Stimulated activated naive CD4-positive, alpha-beta T cell (primary cell): Measurements from ENCODE around the gene DENND2D.
"Not testable (repeated sequence)": the region's sequence is repeated elsewhere in the genome, so short reads cannot be mapped to it uniquely, and the experiment has no call there.

Source experiments
- DNase-seq, 6 experiments: peaks; one replicate each; lab custom pipeline; 2025; lab: John Stamatoyannopoulos, UW

Gene DENND2D

DNA sequence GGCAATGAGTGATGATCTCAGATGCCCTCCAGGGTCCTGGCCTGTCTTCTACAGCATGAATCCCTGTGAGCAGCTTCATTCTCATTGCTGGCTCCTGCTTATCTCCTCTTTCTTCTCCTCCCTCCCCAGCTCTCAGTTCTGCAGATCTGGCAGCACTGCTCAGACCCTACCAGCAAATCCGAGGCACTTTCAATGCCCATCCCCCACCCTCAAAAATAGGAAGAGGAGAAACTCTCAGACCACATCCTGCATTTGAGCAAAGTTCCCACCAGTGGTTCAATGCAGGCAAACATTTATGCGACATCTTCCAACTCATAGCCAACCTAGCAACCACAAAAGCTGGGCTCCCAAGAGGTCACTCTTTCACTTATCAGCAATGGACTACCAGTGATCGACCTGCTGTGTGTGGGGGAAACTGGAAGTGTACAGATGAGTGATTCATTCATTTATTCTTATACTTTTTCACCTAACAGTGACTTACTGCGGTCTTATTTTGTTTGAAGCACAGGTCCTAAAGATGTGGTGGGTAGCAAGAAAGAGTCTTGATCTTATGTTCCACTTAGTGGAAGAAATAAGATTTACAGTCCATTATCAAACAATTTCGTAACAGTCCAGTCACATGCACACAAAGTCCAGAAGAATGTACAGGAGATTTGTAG, 21.3 kb upstream of the DENND2D start:
- peak in 4 of 6 experiments; percentile 44 to 83 (median 76) for DNase-seq

DNA sequence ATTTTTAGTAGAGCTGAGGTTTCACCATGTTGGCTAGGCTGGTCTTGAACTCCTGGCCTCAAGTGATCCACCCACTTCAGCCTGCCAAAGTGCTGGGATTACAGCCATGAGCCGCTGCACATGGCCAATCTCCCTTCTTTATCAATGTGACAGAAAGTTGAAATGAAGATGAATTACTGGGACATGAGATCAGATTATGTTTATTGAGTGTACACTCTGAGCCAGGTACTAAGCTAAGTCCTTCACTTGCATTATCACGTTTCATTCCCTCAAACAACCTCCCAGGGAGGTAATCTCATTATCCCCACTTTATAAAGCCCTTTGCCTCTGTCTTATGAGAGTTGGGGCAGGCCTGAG, 20.8 kb upstream of the DENND2D start:
- no peak for DNase-seq

DNA sequence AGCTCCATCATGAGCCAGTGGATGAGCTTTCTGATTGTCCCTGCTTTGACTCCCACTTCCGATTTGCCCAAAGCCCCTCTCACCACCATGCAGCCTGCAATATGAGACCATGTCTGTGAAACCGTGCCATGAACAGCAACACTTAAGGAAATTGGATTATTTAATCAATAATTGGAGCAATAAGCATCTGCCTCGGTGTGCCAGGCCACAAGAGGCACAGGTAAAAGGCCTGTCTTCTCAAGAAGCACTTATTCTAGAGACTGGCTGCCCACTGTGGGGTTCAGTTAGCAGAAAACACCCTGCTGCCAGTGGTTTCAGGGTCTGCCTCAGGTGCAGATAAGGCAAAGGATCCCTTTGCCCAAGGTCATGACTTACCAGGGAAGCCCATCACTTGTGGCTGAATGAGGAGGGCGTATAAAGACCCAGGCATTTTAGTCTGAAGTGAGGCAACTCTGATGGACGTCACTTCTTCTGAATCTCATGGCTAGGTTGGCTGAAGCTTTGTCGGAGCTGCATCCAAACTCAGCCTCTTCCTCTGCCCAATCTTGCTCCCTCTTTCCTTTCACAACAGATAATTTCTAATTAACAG, 19.9 kb upstream of the DENND2D start:
- DNase-seq: no peak

DNA sequence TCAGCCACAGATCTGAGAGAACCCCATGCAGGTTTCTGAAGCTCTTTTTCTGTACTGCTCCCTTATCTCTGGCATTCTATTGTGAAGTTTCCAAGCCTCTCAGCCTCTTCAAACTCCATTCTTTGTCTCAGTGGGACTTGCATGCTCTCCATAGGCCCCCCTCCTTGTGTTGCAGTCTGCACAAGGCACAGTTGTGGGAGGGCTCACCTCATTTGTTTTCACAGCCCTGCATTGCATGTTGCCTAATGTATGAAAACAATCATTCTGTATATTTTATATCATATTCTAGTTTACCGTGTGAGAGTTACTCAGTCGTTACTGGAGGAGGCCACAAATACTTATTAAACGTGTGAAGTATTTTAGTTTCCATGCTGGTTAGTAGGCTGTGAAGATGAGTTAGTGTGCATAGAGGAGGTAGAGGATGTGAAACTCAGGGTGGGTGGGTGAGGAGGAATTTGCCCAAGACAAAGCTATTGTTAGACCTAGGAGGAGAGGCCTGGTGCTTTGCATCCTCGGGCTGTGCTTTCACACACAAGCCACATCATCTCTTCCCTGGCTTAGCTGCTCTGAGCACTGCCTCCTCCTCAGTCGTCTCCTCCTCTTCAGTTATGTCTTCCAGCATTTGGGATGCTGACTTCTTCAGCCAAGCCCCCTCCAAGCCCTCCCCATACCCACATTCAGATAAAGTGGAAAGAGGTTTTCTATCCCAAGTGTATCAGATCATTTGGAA, 19.3 kb upstream of the DENND2D start:
- DNase-seq: no peak

DNA sequence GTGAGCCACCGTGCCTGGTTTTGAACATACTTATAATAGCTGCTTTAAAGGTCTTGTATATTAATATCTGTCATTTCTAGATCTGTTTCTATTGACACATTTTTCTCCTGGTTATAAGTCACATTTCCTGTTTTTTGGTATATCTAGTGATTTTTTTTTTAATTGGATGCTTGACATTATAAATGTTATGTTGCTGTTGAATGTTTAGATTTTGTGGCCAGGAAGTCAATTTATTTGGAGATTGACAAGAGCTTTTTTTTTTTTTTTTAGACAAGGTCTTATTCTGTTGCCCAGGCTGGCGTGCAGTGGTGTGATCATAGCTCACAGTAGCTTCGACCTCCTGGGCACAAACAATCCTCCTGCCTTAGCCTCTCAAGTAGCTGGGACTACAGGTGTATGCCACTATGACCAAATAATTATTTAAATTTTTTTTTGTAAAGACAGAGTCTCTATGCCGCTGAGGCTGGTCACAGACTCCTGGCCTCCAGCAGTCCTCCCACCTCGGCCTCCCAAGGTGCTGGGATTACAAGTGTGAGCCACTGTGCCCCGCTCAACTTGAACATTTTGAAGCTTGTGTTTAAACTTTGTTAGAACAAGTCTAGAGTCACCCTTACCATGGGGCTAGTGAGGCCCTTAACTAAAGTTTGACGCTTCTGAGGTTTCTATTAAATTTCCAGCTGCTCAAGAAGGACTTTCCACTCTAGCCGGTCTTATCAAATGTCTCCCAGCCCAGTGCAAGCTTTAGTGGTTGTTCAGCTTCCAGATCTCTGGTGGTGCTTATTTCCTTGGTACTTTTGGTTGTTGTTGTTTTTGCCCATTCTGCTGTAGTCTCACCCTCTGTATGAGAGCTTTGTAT, 18.5 kb upstream of the DENND2D start:
- peak in 1 of 6 experiments; percentile 14 for DNase-seq

DNA sequence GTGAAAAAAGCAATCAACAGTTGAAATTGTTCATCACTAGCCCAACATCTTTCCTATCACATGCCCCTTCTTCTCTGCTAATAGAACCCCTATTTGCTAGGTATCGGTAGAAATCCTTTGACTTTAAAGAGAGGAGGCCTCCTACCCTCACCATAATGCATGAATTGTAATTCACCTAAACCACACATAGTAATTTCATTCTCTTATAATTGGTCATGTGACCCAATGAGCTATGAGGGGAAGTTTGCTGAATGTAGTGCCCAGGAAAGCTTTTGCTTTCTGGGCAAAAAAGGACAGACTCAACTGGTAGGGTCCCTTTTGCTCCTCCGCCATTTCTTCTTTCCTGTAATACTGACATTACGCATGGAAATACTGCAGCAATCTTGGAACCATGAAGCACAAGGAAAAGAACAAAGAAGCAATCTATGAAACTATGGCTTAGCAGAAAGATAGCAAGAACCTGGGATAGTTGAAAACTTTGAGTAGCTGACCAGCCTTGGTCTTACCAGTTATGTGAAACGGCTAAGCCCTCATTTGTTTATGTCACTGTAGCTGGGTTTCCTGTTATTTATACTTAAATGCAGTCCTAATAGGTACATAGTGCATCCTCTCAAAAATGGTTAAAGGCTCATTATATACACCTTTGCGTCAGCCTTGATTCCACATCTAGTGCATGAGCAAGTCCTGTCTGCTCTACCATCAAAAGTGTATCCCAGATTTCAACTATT, 16.9 kb upstream of the DENND2D start:
- DNase-seq: no peak

DNA sequence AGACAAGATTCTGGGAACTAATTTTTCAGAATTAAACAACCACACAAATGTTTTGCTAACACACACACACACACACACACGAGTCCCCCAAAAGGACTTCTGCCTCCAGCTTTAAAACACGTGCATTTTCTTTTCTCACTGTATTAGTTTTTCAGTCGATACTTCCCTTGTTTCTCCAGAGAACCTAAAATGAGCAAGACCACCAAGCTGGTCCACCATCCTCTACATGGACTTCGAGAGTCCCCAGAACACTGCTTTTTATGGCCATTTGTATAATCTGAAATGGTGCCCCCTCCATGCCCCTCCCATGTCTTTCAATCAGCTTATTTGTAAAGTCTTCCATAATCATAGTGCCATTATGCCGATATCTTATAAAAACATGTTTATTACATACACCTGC, 16.3 kb upstream of the DENND2D start:
- DNase-seq: no peak

DNA sequence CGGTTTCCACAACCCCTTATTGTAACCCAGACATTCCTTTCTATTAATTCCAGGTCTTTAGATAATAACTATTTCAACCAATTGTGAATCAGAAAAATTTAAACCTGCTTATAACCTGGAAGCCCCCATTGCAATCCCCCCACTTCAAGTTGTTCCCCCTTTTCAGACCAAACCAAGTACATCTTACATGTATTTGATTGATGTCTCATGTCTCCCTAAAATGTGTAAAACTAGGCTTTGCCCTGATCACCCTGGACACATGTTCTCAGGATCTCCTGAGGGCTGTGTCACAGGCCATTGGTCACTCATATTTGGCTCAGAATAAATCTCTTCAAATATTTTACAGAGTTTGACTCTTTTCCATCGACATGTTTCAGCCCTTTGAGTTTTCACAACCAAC, 14.8 kb upstream of the DENND2D start:
- not testable (repeated sequence) for DNase-seq

DNA sequence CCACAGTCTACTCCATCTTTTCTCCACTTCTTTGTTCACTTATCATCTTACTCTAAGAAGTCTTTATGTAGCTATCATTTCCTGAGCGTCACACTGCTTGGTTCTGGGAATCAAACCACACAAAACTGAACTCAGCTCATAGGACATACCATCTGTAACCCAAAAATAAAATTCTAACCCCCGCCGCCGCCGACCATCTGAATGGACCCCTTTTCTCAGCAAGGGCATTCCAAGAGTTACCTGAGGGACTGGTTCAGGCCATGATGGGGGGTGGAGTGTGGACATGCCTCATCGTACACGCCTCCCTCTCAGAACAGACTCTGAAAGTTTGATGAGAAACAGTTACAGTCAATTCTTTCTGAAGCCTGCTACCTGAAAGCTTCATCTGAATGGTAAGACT, 14.4 kb upstream of the DENND2D start:
- peak; percentile 27 to 73 (median 60) for DNase-seq

DNA sequence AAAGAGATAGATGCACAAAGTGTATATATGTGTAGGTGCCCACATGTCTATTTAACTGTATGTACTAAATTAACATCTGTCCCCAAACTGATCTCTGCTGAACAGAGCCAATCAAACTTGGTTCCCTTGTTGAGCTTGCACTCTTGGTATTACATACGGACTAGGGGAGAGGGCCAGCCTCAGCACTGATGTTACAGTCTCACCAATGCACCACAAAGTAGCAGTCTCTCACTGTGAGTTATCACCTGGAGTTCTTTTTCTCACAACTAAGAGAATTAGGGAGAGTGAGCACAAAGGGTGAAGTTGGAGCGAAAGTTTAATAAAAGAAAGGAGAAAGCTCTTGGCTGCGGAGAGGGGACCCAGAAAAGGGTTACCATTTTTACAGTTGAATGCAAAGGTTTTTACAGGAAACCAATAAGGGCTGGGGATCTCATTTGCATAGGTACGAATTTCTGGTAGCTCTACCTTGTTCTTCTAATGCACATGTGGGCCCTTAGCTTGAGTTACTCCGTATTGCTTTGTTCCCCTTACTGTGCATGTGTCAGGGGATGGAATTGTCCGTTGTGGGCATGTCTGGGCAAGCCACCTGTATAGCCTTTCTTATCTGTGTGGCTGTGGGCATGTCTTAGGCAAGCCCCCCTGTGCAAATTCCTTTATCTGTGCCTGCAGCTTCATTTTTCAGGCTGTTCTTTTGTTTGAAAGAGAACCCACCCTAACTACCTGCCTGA, 13.8 kb upstream of the DENND2D start:
- no peak for DNase-seq

DNA sequence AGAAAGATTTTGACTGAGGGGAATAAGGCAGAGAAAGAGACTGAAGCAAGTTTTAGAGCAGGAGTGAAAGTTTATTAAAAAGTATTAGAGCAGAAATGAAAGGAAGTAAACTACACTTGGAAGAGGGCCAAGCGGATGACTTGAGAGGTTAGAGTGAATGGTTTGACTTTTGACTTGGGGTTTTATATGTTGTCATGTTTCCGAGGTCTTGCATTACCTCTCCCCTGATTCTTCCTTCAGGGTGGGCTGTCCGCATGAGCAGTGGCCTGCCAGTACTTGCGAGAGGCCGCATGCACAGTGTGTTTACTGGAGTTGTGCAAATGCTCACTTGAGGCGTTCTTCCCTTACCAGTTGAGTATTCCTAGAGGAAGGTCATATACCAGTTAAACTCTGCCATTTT, 13.0 kb upstream of the DENND2D start:
- DNase-seq: peak in 3 of 6 experiments; percentile 6 to 54 (median 51)

DNA sequence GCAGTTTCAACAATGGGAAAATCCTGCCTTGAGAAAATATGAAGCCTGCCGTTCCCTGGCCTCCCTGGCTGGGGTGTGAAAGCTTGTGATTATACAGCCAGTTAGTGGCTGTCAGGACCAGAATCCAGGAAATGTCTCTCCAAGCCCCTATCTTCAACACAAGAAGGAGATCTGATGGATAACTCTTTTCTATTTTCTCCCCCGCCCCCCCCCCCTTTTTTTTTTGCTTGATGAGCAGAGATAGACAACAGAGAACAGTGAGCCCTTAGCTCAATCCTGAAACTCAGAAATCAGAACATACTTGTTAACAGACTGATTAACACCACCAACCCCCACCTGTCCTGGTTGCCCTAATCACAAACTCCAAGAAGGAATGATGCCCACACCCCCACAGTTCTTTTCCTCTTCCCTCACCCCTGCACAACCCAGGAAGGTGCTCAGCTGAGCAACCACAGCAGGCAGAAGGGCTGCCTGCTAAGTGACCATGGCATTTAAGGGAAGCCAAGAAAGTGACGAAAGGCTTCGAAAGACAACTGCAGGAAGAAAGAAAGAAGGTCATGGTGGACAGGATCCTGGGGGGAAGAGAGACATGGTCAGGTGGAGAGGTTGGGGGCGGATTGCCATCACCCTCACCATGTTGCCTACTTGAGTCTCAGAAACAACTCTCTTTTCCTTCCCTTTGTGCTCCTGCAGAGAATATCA, 12.3 kb upstream of the DENND2D start:
- no peak for DNase-seq

DNA sequence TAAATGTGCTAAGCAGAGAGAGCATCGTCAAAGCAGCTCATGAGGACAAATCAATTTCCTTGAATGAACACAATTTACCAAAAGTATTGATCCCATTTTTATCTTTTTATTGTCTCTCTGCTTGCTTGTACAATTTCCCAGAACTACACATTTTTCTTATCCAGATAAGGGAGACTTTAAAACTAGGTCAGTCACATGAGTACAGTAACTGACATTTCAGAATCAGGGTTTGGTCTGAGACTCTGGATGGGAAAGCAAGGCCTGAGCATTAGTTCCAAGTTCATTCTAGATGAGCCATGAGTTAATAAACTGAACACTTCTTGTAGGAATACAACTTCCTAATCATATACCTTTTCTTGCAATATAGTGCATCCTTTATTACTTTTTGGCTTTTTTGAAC, 11.5 kb upstream of the DENND2D start:
- no peak for DNase-seq

DNA sequence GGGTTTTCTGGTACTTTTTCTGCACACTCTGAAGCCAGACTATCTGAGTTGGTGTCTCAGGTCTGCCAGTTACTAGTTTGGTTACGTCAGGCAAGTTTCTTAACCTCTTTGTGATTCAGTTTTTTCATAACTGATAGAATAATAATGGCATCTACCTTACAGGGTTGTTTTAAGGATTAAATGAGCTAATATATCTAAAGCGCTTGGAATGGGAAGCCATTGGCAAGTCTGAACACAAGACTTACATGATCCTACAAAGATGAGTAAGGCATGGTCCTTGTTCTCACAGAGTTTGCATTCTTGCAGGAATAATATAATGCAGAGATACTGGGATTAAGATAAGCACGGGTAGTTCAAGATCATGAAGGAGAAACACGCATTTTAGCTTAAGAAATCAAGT, 9.2 kb upstream of the DENND2D start:
- no peak for DNase-seq

DNA sequence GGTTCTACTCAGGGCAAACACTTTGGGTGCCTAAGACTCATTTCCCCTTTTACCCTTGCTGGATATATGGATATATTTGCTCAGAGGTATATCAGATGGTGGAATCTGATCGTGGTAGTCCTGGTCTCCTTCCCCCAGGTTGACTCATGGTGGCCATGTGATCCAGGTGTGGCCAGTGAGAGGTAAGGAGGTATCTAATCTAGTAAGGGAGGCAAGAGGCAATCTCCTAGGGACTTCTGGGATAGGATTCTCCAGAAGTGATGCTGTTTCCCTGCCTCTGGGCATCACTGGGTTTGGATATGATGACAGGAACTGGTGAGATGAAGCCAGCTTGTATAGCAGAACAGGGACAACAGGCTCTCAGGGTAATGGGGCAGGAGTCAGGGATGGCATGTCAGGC, 8.5 kb upstream of the DENND2D start:
- DNase-seq: no peak

DNA sequence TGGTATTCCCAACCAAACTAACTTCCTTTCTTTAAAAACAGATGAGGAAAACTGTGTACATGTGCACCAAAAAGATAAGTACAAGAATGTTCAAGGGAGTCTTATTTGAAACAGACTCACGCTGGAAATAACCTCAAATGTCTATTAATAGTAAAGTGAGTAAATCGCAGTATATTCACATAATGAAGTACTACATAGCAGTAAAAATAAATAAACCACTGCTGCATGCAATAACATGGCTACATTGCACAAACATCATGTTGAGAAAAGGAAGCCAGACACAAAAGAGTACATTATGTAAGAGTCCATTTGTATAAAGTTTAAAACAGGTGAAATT, 5.2 kb upstream of the DENND2D start:
- DNase-seq: no peak

DNA sequence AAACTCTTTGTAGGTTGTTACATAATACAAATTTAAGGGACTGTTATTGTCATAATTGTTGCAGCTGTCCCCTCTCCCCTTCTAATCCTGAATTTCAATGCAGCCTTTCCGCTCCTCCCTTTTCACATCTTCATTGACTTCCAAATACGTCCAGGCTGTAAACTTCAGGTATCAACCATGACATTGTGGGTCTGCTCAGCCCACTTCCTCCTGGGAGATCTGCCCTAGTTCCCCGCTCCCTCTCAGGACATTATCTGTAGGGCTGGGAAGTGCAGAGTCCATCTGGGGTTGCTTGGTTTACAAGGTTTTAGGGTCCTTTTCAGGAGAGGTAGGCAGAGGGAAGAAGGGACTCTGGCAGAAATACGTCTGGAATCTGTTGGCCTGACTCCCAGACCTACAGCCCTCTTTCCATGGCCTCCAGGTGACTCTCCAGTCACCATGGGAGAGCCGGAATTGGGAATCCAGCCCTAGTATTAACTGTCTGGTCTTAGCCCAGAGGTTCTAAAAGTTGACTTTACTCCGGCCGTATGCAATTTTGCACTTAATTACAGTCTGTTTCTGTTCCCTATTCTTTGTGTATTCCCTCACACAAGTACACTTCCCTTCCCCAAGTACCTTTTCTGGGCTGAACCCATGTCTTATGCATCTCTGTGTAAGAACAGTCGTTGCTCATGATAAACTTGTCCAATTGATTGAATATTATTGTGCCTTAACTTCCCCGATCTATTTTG, 4.7 kb upstream of the DENND2D start:
- DNase-seq: peak in 1 of 6 experiments; percentile 12

DNA sequence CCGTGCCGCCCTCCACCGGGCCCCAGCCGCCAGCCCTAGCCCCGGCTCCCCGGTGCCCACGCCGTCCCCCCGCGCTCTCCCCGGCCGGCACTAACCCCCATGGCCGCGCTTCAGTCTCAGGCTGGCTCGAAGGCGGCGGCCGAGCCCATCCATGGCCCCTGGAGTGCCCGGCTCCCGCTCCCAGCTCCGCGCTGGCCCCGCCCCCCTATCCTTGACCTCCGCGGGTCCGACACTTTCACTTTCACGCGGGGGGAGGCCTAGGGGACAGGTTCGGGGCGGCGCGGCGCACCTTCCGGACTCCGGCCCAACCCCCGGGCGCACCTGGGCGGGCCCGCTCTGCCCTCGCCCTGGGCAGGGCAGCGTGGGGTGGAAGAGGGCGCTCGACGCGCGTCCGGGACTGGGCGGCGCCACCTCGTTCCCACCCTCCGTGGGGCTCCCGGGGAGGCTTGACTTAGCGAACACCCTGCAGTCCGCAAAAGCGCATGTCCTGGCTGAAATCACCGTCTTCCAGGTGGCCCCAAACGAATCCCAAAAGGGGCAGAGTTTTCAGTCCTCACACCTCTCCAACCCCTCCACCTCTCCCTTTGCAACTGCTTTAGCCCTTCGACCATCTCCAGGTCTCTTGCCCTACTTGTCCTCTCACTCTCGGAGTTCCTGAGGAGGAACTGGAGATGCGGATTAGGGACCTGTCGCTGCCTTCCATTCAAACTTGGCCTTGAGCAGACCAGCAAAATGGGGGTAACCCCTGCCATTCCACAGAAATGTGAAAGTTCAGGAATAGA, 3.9 kb upstream of the DENND2D start:
- peak; percentile 50 to 75 (median 67) for DNase-seq

DNA sequence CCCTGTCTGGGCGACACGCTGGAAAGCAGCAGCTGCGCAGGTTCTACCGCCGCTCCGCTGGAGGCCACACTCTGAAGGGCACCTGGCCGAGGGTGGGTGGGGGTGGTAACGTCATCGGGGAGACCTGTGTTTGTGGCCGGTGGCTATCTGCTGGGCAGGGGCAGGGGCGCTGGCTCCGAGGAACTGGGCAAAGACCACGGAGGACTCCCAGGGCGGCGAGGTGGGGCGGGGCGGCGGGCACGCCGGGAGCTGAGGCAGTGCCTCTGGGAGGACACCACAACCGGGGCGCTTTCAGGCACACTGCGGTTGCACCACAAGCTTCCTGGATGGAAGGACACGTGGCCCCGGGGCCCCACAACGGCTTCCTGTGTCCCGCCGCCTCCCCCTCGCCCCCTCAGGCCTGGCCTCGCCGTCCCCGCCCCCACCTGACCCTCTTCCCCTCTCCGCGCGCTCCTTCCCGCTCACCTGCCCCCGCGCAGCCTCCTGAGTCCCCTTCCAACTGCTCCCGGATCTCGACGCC, 3.3 kb upstream of the DENND2D start:
- peak; percentile 66 to 81 (median 74) for DNase-seq
